GM12865 (cell line): Measurements from ENCODE around the gene FOXN3.

ENCODE experiments used
- DNase-seq: peaks from one replicate; pipeline ENCODE4 v3.0.0; 2010; ENCODE audit warnings: low read depth
- H3K4me3 ChIP-seq: 2 replicates; pipeline ENCODE4 v1.5.1; 2011; ENCODE audit warnings: mild to moderate bottlenecking, low read depth, low read length, control low read depth
- TF ChIP-seq, protein P1 (sequence below): IDR thresholded peaks from 2 replicates; pipeline ENCODE4 v1.5.1; 2011; ENCODE audit warnings: low read length, control low read depth, low read depth, inconsistent platforms; ENCODE audit not compliant: insufficient read depth; ENCODE audit errors: missing control alignments

The FOXN3 gene

DNA sequence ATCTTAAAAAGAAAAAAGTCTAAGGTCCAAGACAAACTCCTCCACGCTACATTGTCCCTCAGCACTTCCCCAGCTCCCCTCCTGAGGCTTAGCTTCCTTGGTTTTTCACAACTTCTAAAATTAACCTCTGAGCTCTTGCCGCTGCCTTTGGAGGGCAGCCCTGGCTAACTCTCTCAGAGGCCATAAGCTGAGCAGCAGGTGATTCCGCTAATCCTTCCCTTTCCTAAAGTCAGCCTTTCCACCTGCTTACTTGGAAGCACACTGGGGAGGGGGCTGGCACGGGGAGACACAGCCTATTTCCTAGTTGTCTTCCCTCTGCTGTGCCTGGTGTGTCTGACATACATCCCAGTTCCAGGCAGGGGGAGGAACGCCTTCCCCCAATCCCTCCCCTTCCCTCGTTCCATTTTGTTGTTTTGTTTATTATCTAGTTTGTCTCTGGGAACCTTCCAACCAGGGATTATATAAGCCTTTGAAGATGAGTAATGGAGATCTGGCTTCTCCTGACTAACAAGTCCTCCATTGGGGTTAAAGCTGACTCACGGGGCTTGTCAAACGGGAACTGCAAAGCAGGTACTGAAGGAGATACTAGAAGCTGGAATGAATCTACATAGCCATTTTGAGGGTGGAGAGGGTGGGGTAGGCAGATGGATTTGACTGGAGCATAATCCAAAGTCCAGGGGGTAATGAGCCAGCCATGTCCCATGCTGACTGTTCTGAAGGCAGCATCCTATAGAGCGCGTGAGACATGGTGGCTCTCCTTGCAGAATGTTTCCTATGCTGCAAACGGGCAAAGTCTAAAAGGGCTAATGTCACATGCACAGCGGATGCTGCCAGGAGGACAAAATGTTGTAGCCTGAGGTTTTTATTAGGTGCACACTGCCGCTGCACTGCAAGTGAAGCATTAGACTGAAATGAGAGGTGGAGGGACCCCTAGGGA is 230.8 kb downstream of the FOXN3 start:
- TF ChIP-seq, protein P1, sequence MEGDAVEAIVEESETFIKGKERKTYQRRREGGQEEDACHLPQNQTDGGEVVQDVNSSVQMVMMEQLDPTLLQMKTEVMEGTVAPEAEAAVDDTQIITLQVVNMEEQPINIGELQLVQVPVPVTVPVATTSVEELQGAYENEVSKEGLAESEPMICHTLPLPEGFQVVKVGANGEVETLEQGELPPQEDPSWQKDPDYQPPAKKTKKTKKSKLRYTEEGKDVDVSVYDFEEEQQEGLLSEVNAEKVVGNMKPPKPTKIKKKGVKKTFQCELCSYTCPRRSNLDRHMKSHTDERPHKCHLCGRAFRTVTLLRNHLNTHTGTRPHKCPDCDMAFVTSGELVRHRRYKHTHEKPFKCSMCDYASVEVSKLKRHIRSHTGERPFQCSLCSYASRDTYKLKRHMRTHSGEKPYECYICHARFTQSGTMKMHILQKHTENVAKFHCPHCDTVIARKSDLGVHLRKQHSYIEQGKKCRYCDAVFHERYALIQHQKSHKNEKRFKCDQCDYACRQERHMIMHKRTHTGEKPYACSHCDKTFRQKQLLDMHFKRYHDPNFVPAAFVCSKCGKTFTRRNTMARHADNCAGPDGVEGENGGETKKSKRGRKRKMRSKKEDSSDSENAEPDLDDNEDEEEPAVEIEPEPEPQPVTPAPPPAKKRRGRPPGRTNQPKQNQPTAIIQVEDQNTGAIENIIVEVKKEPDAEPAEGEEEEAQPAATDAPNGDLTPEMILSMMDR = no peak
- no peak for DNase-seq
- H3K4me3 ChIP-seq = no peak overlapping the region

DNA sequence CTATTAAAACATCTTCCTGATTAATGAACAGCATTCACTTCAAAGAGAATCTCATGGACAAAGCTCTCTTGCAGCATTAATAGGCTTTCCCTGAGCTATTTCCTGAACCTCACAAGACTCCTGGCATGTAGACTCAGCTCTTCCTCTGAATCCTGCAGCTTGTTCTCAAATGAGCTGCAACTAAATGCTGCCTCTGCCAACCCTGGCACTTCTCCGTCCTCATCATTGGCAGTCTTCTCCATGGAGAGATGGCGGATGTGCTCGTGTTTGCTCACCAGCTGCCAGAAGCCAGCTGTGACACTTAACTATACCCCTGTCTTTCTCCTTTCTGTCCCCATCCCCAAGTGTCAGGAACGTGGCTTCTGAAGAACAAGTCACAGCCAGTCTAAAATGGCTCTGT is 232.1 kb downstream of the FOXN3 start:
- H3K4me3 ChIP-seq = no peak overlapping the region
- TF ChIP-seq, protein P1 = no peak
- no peak for DNase-seq

- DNase-seq = no peak
- TF ChIP-seq, protein P1 = no peak
- H3K4me3 ChIP-seq = no peak overlapping the region
These were observed 234.7 kb downstream of the FOXN3 start for GRCh38 chr14:89182326-89182725.

- no peak overlapping the region for H3K4me3 ChIP-seq
- TF ChIP-seq, protein P1 = no peak
- DNase-seq = no peak
These were observed 236.5 kb downstream of the FOXN3 start for GRCh38 chr14:89180546-89180945.

- TF ChIP-seq, protein P1 = no peak
- H3K4me3 ChIP-seq = no peak overlapping the region
- DNase-seq = no peak
These were observed 237.1 kb downstream of the FOXN3 start for GRCh38 chr14:89179891-89180404.

DNA sequence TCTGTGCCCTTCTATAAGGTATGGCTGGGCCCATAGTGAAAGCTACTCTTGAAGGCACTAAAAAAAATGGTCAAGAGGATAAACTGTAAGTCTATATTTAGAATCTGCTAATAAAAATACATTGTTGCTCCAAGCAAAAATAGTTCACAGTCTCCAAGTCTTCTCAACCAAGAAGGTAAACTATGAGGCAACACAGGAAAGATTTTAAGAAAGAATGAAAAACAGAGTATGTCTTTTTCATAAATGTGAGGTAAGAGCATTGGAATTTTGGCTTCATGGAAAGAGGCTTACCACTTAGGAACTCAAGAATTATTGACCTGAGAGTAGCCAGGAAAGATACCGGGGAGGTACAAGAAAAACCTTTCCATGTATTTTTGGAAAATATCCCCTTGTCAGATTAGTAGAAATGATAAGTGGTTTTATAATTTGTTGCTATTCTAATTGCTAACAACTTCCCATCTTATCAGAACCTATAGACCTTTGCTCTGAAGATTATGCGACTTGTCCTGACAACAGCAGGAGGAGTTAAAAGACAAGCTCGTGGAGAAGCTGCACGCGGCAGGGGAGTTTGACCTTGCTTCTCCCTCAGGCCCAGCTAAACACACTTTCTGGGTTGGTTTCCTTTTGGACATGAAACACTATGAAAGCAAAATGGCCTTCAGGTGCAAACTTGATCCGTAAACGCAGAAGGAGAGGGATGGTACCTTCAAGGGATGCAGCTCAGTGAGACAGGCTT is 238.1 kb downstream of the FOXN3 start:
- TF ChIP-seq, protein P1 = no peak
- no peak for DNase-seq
- no peak overlapping the region for H3K4me3 ChIP-seq
